RPMI7951 (cell line): ENCODE measurements around the gene TSPAN32. TPM values are rescaled to one million over a fixed set of nuclear protein-coding genes. Genes with fewer than 3 reads are reported as not detected.

Source experiments
- DNase-seq: peaks from one replicate; pipeline ENCODE4 v3.0.0-alpha.2; 2012; ENCODE audit warnings: low read depth
- total RNA-seq: library from RNA; depleted of rRNA; stranded (reverse); fragments of >200 nt; shearing (Covaris generic); gene quantifications from 2 replicates; pipeline ENCODE4 v1.2.3, GENCODE V29; 2014

The TSPAN32 gene
- total RNA-seq, 1 experiment from 2014 or later = 0.72 TPM

DNA sequence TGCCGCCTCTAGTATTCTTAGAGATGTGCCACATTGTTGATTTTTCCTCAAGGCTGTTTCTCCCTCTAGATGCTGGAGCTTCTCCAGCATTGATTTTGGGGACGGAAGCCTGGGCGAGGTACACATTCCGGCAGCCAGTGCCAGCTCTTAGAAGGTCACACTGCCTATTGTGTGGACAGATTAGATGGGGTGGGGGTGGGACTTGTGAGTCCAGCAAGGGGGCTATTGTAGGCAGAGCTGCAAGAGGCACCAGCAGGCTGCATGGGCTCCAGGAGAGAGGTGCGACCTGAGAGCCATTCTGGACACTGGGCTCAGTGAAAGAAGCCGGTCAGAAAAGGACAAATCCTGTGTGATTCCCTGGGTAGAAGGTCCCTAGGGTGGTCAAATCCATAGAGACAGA, 12.5 kb upstream of the TSPAN32 start:
- no peak for DNase-seq

GRCh38 chr11:2289859-2290258, 12.0 kb upstream of the TSPAN32 start:
- no peak for DNase-seq

- DNase-seq = no peak
Observed at GRCh38 chr11:2290351-2290841, 11.4 kb upstream of the TSPAN32 start.

DNA sequence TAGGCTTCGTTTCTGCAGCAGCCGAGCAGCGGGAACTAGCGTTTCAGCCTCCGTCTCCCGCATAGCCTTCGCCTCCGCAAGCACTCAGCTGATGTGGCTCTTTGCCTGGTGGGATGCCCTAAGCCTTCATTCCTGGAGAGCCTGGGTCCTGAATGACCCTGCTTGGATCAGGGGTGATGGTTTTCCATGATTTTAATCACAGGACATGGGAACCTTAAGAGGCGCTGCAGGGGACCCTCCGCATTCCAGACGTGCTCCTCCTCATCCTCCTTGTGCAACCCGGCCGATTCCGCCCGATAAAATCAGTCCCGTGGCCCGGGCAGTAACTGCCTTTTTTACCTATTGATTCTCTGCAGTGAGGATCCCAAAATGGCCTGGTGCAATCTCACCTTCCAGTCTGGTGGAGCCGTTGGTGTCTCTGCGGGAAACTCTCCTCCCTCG, 8.3 kb upstream of the TSPAN32 start:
- DNase-seq = no peak

GRCh38 chr11:2293984-2294925, 7.6 kb upstream of the TSPAN32 start:
- DNase-seq = no peak

DNA sequence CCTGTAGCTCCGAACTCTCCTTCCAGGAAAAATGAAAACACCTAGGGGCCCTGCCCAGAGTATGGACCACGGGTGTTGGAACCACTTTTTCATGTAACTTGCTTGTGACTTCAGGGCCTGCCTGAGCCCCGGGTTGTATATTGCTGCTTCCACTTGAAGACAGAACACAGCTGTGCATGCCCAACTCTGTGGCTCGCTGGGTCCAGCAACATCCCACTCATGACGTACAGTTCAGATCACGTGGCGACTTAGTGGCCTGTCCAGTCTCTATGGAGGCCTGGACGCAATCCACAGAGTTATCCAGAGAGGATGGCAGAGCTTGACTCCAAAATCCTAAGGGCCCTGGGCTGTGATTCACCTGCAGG, 6.9 kb upstream of the TSPAN32 start:
- DNase-seq = no peak

DNA sequence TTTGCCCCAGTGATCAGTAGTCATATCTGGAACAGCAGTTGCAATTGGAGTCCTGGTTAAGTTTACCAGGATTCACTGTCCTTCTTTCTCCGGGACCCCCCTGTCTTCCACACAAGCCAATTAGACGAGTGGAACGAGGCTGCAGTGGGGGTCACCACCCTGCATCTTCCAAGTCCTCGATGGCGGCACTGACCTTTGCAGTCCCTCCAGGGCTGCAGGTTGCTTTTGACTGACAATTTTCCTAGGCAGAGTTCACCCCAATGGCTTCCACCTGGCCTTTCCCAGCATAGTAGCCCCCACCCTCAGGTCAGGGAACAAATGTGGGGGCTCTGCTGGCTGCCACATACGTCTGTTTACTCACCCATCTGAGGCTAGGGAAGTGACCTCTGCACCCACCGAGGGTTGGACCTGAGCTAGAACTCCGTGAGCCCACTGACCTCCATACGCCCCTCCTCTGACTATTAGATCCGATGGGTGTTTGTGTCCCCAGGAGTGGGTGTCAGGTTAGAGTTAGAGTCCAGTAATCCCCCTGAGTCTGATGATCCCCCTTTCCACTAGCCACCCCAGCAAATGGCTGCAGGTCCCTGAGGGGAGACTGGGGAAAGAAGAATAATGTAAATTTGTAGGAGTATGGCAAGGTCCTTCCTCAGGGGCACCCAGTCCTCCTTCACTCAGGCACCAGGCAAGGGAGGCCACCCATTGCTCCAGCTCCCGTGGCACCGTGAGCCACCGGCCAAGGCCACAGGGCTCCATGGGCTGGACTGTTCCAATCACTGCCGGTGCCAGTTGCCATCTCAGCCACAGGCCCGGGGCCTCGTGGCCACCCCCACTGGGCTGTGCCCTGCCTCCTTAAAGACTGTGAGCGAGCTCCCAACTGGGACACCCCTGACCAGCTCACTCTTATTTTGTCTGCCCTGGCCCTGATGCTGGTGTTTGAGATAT, 5.6 kb upstream of the TSPAN32 start:
- no peak for DNase-seq

- DNase-seq = no peak
Observed at GRCh38 chr11:2296913-2297622, 4.7 kb upstream of the TSPAN32 start.

DNA sequence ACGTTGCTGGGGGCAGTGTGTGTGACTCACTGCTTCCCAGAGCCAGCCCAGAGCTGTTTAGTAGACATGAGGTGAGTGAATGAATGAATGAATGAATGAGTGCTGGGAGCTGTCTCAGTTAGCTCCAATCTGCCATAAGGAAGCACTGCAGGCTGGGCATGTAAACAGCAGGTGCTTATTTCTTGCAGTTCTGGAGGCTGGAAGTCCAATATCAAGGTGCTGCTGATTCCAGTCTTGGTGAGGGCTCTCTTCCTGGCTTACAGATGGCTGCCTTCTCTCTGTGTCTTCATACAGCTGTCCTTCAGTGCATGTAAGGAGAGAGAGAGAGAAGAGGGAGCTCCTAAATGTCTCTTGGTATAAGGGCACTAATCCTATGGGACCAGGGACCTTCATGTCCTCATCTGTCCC, 4.2 kb upstream of the TSPAN32 start:
- DNase-seq = no peak

GRCh38 chr11:2298131-2298794, 3.5 kb upstream of the TSPAN32 start:
- no peak for DNase-seq

DNA sequence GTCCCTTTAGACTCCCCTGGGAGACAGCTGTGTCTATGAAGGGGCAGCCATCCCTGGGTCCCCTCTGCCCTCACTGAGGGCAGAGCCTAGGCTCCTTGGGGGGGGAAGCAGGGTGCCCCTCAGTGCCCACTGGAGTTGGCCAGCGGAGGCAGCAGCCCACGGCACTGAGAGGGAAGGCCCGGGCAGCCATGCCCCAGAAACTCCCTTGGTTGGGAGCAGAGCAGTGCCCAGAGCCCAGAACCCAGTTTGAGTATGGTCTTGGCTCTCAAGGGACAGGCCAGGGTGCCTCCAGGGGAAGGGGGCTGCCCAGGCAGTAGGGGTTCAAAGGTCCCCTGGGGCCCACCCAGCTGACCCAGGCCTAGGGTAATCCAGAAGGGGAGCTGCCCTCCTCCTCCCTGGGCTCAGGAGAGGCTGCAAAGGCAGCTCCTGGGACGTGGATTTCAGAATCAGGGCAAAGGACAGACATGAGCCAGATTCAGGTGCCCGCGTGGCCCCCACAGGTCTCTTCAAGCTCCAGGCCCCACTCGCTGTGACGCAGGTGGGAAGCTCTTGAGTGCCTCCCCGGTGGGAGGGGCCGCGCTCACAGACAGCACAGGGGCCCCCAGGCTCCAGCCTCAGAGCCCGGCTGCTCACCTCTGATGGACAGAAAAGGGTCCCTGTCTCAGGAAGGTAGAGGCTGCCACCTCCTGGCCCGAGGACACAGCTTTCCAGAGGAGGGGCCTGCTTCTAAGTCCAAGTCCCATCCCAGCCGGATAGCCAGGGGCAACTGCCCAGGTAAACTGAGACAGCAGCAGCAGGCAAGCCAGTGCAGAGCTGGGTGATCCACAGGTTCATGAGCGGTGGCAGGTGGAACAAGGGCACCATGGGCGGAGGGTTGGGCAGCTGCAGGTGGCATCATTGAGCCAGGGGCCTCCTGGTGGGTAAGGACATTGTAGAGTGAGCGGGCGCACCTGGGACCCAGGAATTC, 2.7 kb upstream of the TSPAN32 start:
- DNase-seq = no peak

GRCh38 chr11:2299773-2300172, 2.0 kb upstream of the TSPAN32 start:
- DNase-seq = no peak

DNA sequence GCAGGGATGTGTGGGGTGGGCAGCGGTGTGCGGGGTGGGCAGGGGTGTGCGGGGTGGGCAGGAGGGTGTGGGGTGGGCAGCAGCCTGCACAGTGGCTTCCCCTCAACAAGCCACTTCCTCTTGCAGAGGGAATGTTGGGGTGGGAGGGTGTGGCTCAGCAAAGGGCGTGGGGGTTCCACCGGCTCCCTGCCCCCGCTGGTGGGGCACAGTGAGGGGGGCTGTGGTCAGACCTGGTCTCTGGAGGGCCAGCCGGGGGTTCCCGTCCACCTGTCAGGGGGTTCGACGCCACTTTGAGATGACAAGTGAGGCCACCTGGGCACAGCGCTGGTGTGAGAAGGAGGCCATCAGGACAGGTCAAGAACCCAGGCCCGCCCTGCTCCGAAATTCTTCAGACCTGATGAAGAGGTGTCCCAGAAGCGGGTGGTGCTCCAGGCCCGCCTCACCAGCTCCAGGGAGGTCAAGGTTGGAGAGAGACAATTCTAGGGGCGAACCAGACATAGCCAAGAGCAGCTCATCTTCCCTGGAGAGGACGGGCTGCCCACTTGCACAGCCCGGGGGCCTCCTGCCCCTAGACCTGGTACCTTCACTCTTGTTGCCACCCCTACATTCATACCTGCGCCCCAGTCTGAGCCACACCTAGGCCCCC, 1.4 kb upstream of the TSPAN32 start:
- no peak for DNase-seq

GRCh38 chr11:2300936-2301630, 730 bp upstream of the TSPAN32 start:
- DNase-seq = no peak

GRCh38 chr11:2302306-2302895, 588 bp downstream of the TSPAN32 start:
- no peak for DNase-seq

- no peak for DNase-seq
Observed at GRCh38 chr11:2302896-2303626, 1.2 kb downstream of the TSPAN32 start.

- no peak for DNase-seq
Observed at GRCh38 chr11:2303627-2304505, 2.1 kb downstream of the TSPAN32 start.
